HG03108 (cell line): ENCODE measurements around the gene IFT88.
"Not testable (repeated sequence)": the region's sequence is repeated elsewhere in the genome, so short reads cannot be mapped to it uniquely, and the experiment has no call there.

Experiments used
- ATAC-seq: cut with Tn5 transposase; IDR thresholded peaks from one replicate; pipeline ENCODE4 v1.9.1; 2021; ENCODE audit warnings: moderate library complexity; ENCODE audit not compliant: unreplicated experiment

Gene IFT88

DNA sequence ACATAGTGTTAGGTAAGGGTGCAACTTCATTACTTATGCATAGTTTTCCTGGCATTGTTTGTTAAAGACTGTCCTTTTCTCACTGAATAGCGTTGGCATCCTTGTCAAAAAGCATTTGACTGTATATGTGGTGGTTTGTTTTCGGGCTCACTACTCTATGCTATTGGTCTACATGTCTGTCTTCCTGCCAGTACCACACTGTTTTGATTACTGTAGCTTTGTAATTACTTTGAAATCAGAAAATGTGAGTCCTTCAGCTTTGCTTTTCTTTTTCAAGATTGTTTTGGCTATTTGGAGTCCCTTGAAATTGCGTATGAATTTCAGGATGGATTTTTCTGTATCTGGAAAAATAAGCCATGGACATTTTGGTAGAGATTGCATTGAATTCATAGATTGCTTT is 56.0 kb downstream of the IFT88 start:
- ATAC-seq = no peak

GRCh38 chr13:20624213-20624612 is 57.3 kb downstream of the IFT88 start:
- no peak for ATAC-seq

- no peak for ATAC-seq
These were observed 66.8 kb downstream of the IFT88 start for GRCh38 chr13:20633802-20634201.

DNA sequence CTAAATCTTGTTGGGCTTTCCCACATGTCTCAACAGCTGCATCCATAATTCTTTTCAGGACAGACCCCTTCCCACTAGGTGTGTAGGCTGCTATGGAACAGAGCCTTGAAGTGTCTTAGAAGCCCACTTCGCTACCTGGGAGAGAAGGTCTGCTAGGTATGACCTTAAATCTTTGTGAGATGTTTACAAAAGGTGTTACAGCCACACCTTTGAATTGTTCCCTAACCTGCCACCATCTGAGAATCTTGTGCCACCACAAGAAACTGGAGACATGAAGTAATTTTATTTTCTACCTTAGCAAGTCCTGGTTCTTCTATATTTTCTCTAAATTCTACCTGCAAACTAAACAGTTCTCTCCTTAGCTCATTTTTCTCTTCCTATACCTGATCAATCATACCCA is 69.1 kb downstream of the IFT88 start:
- ATAC-seq = no peak

GRCh38 chr13:20637811-20638210 is 70.9 kb downstream of the IFT88 start:
- no peak for ATAC-seq

- ATAC-seq = no peak
These were observed 80.8 kb downstream of the IFT88 start for GRCh38 chr13:20647758-20648157.

GRCh38 chr13:20652946-20653345 is 86.0 kb downstream of the IFT88 start:
- no peak for ATAC-seq

DNA sequence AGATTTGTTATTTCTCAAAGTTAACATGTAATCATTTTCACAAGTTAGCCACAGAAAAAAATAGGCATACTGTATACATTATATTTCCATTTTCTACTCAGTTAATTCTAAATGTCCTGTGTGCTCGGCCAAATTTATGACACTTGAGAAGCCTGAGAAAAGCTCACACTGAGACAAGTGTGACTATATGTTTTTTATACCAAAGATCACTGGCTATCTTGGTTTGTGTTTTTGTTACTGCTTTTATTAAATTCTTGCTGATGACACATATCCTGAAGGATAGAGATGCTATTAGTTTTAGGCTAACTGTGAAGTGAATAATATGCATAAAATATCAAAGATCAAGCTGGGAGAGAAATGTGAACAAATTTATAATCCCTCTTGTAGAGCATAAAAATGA is 87.2 kb downstream of the IFT88 start:
- no peak for ATAC-seq

DNA sequence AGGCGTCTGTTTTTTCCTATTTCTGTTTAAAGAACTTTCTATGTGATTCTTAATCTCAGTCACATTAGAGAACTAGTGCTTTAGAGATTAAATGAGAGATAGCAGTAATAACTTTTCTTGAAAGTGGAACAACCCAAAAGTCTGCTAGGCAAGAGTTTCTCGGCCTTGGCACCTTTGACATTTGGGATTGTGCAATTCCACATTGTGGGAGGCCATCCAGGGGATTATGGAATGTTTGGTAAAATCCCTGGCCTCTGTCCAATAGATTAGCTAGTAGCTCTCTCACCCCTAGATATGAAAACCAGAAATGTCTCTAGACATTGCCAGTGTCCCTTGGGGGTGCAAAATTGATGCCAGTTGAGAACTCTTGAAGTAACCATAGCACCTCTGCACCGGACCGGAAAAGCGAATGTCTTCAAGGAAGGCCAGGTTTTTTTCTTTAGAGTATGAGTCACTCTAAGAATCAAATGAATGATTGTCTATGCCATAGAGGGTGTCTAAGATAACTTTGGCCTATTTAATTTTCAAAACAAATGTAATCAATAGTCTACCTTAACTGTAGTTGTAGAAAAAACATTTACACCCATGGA is 91.6 kb downstream of the IFT88 start:
- ATAC-seq = no peak

DNA sequence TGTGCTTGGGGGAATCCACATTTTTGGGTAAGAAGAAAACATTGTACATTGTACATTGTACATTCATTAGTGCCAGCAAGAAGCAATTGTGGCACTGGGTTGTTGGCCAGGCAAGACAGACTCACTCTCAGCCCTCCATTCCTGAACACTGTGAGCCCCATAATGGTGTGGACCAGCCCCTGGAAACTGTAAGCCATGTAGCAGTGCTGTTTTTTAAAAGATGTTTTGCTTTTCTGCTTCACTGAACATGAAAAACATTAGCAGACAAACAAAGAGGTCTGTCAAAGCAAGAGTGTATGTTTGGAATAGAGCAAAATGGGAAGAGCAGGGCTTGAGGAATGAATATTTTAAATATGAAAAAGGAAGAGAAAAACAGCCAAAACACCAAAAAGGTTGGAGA is 97.4 kb downstream of the IFT88 start:
- ATAC-seq = no peak

DNA sequence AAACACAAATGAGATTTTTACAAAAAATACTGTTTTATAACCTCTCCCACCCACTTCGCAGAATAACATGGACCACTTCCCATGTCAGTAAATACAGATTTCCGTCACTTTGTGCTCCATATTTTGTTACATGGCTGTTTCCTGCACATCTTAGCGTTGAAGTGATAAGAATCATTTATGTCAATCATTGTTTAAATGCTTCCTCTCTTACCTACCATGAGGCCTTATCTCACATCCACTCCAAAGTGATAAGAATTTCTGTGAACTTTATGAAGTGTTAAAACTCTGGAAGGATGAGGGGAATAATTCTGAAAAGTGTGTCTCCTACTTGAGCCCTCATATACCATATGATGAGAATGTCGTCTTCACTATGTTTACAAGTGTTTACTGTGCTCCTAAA is 100.0 kb downstream of the IFT88 start:
- no peak for ATAC-seq

GRCh38 chr13:20667857-20668437 is 101.0 kb downstream of the IFT88 start:
- ATAC-seq = no peak

DNA sequence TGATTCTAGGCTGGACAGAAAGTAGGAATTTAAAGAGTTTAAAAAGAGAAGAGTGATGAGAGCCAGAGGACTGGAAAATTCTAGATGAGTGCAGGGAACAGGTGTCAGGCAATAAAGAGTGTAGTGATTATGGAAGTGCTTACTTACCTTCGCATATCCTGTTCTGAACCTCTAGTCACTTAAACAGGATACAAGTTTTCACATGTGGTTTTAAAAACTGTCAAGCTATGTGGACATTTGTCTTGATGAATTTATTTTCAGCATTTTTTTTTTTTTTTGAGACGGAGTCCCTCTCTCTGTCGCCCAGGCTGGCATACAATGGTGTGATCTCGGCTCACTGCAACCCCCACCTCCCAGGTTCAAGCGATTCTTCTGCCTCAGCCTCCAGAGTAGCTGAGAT is 102.2 kb downstream of the IFT88 start:
- ATAC-seq = no peak

DNA sequence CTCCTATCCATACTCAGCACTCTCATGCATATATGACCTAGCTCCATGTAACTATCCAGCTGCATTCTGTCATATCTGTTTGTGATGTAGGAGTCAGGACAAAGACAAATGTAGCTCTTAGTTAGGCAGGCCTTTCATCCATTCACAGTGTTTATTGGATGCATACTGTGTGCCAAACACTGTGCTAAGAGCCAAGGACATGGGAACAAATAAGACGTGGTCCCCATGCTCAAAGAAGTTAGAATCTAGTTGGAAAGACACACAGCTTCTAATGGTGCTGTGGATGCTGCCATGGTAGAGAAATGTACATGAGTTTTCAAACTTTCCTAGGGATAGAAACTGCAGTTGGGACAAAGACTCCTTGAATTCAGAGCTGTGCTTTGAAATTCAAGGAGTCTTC is 104.8 kb downstream of the IFT88 start:
- no peak for ATAC-seq

- ATAC-seq = no peak
These were observed 105.8 kb downstream of the IFT88 start for GRCh38 chr13:20672772-20673171.

- no peak for ATAC-seq
These were observed 106.8 kb downstream of the IFT88 start for GRCh38 chr13:20673715-20674114.

DNA sequence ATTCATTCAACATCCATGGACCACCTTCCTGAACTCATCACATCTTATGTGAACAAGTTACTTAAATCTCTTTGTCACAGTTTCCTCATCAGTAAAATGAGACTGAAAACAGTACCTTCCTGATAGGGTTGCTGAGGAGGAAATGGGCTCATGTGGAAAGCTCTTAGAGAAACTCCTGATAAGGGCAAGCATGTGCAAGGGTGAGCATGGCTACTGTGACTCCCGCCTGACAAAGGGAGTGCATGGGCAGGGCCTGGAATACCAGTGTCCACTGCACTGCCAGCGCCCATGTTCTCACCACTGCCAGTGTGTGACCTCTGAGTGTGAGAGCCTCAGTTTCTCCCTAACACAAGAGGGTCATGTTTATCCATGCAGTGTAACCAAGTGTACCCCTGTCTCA is 109.3 kb downstream of the IFT88 start:
- no peak for ATAC-seq

DNA sequence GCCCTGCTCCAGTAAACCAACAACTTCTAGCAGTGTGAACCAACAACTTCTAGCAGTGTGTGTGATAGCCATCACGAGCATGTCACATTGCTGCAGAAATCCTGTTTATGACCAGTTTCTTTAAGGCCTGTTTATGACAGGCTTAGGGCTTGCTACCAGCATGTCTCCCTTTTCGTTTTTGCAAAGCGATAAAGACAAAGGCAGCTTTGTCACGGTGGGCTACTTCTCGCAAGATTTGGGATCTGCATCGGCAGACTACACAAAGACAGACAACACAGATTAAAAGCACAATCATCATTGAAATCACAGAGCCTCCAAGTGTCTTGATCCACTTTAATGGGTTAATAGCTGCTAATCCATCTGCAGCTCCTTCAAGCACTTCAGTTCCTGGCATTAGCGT is 111.6 kb downstream of the IFT88 start:
- ATAC-seq = not testable (repeated sequence)

DNA sequence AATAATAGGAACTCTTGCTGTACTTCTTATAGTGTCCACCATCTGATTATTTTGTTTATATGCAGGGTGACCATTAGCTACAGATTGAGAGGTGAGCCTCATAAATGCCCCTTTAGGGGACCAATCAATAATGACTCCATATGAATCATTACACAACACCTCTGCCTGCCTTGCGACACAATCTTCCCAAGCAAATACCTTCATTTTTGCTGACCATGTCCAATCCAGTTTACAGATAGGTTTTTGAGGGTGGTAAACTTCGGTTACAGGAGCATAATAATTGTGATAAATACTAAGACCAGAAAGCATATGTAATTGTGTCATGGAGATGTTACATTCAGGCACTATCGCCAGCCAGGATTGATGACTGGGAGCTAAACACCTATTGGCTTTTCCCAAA is 112.9 kb downstream of the IFT88 start:
- ATAC-seq = no peak

GRCh38 chr13:20680416-20681080 is 113.6 kb downstream of the IFT88 start:
- ATAC-seq = no peak

GRCh38 chr13:20681481-20681880 is 114.5 kb downstream of the IFT88 start:
- not testable (repeated sequence) for ATAC-seq

GRCh38 chr13:20682061-20682460 is 115.1 kb downstream of the IFT88 start:
- ATAC-seq = no peak

DNA sequence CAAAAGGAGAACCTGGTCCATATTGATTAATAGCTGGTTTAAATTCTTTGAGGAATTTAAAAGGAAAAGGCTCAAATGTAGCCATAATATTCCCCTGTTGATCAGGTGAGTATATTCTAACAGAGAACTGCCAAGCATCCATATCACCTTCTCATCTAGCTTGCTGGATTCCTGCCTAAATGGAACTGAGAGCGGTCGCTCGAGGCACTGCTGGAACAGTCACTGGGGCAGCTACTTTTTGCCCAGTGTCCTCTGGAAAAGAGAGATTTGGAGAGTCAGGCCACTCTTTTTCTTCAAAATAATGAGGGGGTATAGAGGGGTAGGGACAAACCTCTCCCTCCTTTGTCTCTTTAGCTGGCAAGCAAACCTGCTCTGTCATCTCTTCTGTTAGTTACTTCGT is 117.1 kb downstream of the IFT88 start:
- no peak for ATAC-seq
